ENCODE measurements around the gene UMAD1.
"Not testable (repeated sequence)": the region's sequence is repeated elsewhere in the genome, so short reads cannot be mapped to it uniquely, and the experiment has no call there.

DNA sequence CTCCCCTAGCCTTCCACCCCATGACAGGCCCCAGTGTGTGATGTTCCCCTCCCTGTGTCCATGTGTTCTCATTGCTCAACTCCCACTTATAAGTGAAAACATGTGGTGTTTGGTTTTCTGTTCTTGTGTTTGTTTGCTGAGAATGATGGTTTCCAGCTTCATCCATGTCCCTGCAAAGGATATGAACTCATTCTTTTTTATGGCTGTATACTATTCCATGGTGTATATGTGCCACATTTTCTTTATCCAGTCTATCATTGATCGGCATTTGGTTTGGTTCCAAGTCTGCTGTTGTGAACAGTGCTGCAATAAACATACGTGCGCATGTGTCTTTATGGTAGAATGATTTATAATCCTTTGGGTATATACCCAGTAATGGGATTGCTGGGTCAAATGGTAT is 15.9 kb downstream of the UMAD1 start:
- TF ChIP-seq POLR2A (IDR thresholded peaks at IDR 0.05; ENCODE audit: low read length); GATA1 (IDR thresholded peaks at IDR 0.05; ENCODE audit: low read depth, low read length): not testable (repeated sequence)
